Dedifferentiated amniotic fluid mesenchymal stem cell (primary cell): ENCODE measurements around the gene NUAK2.

ENCODE experiments used
- DNase-seq: peaks from one replicate; pipeline ENCODE4 v3.0.0-alpha.2; 2016; ENCODE audit errors: extremely low spot score

The NUAK2 gene

GRCh38 chr1:205346956-205347574 lies 25.5 kb upstream of the NUAK2 start:
- DNase-seq, result no peak

- DNase-seq, result no peak
These were observed 24.2 kb upstream of the NUAK2 start for GRCh38 chr1:205345761-205346160.

DNA sequence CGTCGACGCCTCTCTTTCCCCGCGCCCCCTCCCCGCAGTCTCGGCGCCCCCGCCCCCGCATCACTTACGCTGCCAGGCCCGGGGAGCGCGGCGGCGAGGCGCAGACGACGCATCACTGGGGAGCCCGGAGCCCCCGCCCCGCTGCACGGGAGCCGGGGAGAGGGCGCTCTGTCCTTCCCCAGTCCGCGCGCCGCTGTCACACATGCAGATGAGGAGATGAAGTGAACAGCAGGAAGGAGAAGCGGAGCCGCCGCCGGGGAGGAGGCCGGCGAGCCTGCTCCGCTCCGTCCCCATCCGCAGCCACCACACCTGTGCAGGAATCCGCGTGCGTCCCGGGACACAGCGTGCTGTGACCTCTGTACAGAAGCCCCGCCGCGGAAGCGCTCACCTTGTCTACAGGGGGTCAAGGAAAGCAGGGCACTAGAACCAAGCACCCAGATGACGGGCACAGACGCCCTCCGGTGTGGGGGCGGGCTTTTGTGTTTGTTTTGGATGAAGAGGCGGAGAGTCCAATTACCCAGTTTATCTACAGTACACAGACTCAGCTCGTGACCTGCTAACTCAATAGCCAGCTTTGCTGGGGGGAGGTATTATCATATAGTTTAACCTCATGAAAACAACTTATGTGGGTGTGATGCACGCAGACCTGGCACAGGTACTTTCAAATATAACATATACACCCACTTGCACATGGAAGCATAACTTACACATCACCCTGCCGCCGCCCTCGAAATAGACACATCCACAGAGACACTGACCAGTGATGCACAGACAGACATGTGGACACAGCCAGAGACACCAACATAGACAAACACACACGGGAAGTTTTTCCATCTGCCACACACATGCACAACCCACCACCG lies 22.8 kb upstream of the NUAK2 start:
- no peak for DNase-seq

DNA sequence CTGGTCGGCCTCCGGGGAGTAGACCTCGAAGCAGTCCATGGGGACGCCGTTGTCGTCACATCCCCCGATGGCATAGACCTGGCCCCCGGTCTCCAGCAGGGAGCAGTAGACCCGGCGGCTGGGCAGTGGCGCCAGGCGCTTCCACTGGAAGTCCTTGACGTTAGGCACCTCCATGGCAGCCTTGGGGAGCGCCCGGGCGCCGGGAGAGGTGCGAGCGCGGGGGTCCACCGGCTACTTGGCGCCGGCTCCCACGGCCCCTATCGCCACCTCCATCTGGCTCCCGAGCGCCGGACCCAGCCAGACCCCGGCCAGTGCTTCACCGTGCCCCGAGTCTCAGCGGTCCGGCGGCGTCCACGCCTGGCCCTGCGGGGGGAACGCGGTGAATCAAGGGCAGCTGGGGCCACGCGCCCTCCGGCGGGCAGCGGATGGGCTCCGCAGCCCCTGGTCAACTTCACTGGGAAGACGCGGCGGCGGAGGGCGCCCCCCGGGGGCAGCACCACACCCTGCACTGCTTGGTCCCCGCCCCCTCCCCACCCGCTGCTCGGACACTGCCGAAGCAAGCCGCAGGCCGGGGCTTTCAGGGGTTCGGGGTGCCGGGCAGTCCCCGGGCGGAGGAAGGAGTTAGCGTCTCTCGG lies 22.0 kb upstream of the NUAK2 start:
- no peak for DNase-seq

DNA sequence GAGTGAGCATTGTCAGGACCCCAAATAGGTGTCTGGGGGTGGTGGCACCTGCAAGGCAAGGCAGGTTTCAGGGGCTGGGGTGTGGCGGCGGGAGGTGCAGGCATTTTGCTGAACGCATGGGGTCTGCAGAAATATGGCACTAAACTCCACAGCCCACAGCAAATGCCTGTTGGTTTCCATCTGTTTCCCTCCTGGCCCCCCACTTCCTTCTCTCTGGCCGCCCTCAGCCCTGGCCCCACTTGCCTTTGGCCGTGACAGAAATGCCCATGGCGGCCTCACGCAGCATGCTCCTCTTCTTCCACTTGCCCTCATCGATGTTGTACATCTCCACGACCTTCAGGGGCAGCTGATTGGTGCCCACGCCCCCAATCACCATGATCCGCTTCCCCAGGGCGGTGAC lies 21.4 kb upstream of the NUAK2 start:
- no peak for DNase-seq

DNA sequence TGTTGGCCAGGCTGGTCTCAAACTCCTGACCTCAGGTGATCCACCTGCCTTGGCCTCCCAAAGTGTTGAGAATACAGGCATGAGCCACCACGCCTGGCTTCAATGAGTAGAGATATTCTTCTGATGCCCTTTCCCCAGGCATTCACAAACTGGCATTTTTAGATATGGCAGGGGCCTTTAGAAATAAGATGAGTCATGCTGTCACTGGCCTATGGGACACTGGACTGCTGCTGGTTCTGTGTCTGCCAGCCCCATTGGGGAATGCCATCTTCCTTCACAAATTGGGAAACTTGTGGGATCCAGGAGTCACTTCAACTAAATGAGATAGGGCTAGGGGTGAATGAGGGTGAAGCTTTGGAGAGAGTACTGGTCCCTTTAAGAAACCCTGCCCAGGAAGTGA lies 19.1 kb upstream of the NUAK2 start:
- DNase-seq, result no peak

GRCh38 chr1:205339717-205340116 lies 18.2 kb upstream of the NUAK2 start:
- no peak for DNase-seq

DNA sequence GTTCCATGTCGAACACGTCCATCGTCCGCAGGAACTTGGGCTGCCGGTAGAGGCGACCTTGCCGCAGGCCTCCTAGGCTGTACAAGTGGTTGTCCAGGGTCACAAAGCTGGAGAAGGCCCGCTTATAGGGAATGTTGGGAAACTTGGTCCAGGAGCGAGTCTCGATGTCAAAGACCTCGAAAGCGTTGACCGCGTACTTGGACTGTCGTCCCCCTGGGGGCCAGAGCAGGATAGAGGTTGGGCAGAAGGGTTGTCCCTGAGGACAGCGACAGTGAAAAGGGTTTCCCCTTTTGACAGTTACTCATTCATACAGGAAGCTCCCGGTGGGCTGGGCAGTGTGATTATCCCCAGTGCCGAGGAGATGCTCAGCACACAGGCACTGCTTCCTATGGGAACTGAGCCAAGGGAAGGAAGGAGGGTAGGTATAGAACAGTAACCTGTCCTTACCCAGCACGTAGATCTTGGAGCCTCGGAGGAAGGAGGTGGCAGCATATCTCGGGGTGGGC lies 17.7 kb upstream of the NUAK2 start:
- DNase-seq, result no peak

GRCh38 chr1:205338011-205338410 lies 16.5 kb upstream of the NUAK2 start:
- no peak for DNase-seq

DNA sequence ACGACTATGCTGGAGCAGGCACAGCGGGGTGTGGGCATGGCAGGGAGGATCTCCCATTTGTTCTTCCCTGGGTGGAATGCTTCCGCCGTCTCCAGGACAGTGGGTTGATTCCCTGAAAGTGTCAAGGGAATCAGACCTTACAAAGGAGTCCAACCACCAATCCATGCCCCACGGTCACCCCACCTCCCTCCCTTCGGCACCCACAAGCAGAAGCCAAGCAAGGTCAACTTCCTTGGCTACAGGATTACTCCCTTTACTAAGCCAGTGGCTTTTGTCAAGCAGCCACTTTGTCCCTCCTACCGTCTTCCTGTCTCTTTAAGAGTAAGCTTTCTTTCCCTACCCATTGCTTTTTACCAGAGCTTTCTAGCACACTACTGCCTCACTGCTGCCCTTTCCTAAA lies 15.9 kb upstream of the NUAK2 start:
- DNase-seq, result no peak

GRCh38 chr1:205335692-205336091 lies 14.1 kb upstream of the NUAK2 start:
- DNase-seq, result peak; percentile 65

DNA sequence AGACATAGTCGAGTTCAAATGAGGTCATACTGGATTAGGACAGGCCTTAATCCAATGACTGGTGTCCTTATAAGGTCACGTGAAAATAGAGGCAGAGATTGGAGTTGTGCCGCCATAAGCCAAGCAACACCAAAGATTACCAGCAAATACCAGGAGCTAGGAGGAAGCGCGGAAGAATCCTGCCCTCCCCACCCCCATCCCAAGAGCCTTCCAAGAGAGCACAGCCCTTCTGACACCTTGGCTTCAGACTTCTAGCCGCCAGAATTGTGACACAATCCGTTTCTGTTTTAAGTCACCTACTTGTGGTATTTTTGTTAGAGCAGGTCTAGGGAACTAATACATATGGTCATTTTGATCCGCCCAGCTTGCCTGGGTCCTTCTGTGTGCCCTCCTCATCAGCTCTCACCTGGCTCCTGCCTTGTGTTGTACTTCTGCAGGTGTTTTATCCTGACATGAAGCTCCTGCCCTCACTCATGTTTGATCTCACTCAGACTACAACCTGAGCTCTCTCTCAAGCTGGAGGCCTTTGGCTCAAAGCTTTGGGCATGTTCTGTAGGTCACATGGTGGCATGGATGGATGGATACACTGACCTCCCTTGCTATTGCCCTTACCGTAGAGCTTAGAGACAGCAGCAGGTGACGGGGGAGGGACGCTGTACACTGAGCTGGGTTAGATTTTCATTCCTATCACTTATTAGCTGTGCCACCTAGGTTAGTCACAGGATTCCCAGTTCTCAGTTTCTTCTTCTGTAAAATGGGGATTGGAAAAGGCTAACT lies 10.7 kb upstream of the NUAK2 start:
- DNase-seq, result no peak

- DNase-seq, result no peak
These were observed 8.6 kb upstream of the NUAK2 start for GRCh38 chr1:205330150-205330549.

DNA sequence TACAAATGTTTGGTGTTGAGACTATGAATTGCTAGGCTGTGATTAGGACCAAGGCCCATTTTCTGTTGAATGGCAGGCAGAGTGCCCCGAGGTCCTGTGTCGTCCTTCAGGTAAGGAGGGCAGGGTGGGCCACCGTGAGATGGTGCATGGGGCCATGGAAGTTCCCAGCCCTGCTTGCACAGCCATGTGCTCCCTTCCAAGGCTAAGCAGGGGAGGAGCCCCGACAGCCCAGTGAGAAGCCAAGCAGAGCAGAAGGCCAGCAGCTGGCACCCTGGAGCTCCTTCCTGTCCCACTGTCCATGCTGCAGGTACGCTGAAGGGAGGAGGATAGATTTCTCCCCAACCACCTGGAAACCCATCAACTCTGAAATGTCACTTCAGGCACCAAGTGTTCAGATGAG lies 8.2 kb upstream of the NUAK2 start:
- DNase-seq, result no peak

DNA sequence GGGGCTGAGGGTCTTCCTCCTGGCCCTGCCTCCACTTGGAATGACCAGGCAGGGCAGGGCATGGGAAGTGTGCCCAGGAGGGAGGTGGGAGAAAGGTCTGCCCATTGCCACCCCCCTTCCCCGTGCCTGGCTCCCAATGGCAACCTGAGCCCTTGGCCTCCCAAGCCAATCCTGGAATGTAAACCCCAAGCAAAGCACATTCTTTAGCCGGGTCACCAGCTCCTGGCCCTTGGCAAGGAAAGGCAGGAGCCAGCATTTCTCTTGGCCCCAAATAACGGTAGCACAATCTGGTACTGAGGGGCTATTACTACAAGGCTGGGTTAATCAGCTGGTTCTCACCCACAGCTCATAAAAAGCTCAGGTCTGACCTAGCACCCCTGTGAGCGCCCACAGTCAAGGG lies 6.9 kb upstream of the NUAK2 start:
- no peak for DNase-seq

GRCh38 chr1:205326812-205327466 lies 5.4 kb upstream of the NUAK2 start:
- DNase-seq, result no peak

DNA sequence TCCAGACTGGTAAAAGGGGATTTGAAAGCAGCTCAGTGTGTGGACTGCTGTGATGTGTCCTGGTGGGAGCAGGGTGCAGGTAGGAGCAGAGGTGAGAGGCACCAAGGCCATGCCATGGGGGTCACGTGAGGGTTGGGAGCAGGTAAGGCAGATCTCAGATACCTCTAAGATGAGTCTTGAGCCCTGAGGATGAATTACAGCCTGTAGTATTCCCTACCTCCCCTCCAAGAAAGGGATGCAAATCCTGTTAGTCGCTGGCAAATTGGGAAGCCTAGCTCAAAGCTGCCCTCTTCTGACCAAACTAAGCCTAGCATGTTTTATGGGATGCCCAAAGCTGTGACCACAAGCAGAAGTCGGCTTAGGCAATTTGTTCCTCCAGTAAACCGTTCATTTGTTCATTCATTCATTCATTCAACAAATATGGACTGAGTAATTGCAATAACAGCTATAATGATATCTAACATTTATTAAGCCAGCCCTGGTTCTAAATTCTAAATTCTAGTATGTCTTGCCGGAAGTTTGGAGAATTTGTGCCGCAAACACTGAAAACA lies 3.9 kb upstream of the NUAK2 start:
- peak; percentile 64 for DNase-seq

DNA sequence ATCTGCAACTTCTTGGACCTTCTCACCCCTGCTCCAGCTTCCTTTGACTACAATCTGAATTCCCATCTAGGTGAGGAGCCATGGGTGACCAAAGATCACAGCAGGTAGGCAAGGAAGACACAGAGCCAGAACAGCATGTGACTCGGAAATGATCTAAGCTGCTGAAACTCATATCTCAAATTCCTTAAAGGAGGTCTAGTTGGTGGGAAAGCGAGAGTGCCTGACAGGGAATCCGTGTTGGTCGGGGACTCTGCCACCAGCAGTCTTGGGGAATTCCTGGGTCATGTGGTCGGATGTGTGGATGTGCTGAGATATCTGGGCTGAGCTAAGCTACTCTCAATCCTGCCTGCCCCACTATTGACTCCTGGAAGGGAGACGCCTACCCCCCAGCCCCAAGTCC lies 3.2 kb upstream of the NUAK2 start:
- no peak for DNase-seq

DNA sequence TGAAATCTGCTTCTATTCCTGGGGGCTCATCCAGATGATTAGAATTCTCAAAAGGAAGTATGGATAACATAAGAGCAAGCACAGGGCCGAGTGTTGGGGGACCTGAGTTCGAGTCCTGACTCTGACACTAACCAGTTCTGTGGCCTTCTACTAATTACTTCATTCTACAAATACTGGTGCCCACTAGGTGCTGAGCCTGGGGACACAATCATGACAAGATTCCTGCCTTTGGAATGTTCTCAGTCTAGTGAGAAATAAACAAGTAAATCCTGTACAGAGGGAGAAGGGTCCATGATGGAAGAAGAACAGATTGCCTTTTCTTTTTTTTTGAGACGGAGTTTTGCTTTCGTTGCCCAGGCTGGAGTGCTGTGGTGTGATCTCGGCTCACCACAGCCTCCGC lies 2.2 kb upstream of the NUAK2 start:
- no peak for DNase-seq

DNA sequence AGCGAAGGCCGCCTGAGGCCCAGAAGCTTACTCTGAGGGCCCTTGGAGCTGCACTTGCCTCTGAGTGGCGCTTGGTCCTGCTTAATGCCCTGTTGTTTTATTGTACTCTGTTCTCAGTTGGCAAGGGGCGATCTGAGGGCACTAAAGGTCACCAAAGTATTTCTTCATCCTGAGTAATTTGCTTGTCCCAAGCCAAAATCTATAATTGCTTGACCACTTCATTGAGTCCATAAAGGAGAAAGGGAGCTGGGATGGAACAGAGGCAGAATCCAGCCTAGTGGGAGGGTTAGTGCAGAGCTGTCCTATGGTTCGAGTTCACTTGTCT lies 376 bp upstream of the NUAK2 start:
- DNase-seq, result no peak
